Fibroblast of the aortic adventitia (primary cell): ENCODE results near the gene VDR. TPM values are rescaled to one million over a fixed set of nuclear protein-coding genes. Genes with fewer than 3 reads are reported as not detected.
"Not testable (repeated sequence)": the region's sequence is repeated elsewhere in the genome, so short reads cannot be mapped to it uniquely, and the experiment has no call there.

ENCODE experiments used
- DNase-seq: peaks from one replicate; pipeline ENCODE4 v3.0.0-alpha.2; 2010; ENCODE audit warnings: low read depth
- H3K4me3 ChIP-seq: 2 replicates; pipeline ENCODE4 v1.5.1; 2011; ENCODE audit warnings: low read depth, mild to moderate bottlenecking, control low read depth, low read length, moderate library complexity
- total RNA-seq: library from RNA; depleted of rRNA; stranded (reverse); fragments of >200 nt; gene quantifications from 2 replicates; pipeline ENCODE4 v1.2.3, GENCODE V29; 2012; ENCODE audit warnings: low replicate concordance
- TF ChIP-seq, protein P1 (sequence below): IDR thresholded peaks from 2 replicates; pipeline ENCODE4 v1.5.1; 2011; ENCODE audit warnings: mild to moderate bottlenecking, low read length, control low read depth, inconsistent platforms; ENCODE audit not compliant: insufficient read depth

Gene VDR
- total RNA-seq, 1 donor: 12.5 TPM

GRCh38 chr12:47845081-47845480, 59.7 kb downstream of the VDR start:
- DNase-seq: no peak
- TF ChIP-seq, protein P1, sequence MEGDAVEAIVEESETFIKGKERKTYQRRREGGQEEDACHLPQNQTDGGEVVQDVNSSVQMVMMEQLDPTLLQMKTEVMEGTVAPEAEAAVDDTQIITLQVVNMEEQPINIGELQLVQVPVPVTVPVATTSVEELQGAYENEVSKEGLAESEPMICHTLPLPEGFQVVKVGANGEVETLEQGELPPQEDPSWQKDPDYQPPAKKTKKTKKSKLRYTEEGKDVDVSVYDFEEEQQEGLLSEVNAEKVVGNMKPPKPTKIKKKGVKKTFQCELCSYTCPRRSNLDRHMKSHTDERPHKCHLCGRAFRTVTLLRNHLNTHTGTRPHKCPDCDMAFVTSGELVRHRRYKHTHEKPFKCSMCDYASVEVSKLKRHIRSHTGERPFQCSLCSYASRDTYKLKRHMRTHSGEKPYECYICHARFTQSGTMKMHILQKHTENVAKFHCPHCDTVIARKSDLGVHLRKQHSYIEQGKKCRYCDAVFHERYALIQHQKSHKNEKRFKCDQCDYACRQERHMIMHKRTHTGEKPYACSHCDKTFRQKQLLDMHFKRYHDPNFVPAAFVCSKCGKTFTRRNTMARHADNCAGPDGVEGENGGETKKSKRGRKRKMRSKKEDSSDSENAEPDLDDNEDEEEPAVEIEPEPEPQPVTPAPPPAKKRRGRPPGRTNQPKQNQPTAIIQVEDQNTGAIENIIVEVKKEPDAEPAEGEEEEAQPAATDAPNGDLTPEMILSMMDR: no peak
- no peak overlapping the region for H3K4me3 ChIP-seq

- TF ChIP-seq, protein P1: no peak
- peak; percentile 61 for DNase-seq
- no peak overlapping the region for H3K4me3 ChIP-seq
Observed at GRCh38 chr12:47844264-47845019, 60.4 kb downstream of the VDR start.

GRCh38 chr12:47843226-47843980, 61.4 kb downstream of the VDR start:
- TF ChIP-seq, protein P1: no peak
- no peak overlapping the region for H3K4me3 ChIP-seq
- no peak for DNase-seq

- DNase-seq, H3K4me3 ChIP-seq: not testable (repeated sequence)
Observed at GRCh38 chr12:47842543-47842942, 62.3 kb downstream of the VDR start.

DNA sequence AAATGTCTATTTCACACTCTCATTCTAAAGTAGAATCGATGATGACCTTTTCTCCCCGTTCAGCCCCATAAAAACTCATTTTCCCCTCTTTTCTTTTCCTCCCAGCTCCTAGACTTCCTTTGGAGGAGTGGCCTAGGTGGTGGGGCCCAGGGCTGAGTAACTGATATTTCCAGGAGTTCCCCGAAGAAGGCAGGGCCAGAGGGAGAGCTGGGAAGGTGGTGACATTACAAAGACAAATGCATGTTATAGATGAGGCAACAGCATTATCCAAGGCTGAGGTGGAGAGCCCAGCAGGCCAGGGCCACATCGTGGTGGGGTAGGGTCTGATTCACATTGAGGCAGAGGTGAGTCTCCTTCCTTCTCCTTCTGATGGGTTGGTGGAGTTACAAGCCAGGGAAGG, 62.9 kb downstream of the VDR start:
- H3K4me3 ChIP-seq: no peak overlapping the region
- DNase-seq: peak; percentile 46
- TF ChIP-seq, protein P1: no peak

DNA sequence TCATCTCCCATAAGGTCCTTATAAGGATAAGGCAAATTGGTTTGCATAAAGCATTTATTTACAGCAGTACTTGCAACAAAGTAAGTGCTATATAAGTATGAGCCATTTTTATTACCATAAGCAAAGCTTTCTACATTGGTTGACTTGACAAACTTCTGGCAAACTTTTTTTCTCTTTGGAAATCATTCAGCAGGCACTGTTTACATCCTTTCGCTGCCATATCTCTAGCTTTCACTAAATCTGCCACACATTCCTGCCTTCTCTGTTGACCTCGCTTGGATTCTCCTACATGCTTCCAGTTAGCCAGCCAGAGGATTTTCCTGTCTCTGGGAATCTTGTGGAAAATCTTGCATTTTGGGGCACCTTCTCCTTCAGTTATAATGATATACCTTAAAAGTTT, 63.3 kb downstream of the VDR start:
- DNase-seq: peak; percentile 73
- no peak overlapping the region for H3K4me3 ChIP-seq
- TF ChIP-seq, protein P1: no peak

GRCh38 chr12:47840571-47840970, 64.2 kb downstream of the VDR start:
- H3K4me3 ChIP-seq: no peak overlapping the region
- TF ChIP-seq, protein P1: no peak
- no peak for DNase-seq
